HL-60 (cell line): ENCODE data around the gene MRPL17.

Experiments used
- DNase-seq, 2 experiments: peaks; one replicate each; pipeline ENCODE4 v3.0.0-alpha.2; 2010 to 2020; ENCODE audit warnings: low read depth in 1 of 2, low spot score in 1 of 2
- H3K27ac ChIP-seq: fragments of 250-450 bp; sonication (Bioruptor Pico); replicated peaks from 2 replicates; pipeline ENCODE4 v1.5.1; 2020; ENCODE audit warnings: mild to moderate bottlenecking, moderate library complexity
- H3K27me3 ChIP-seq: fragments of 250-450 bp; sonication (Bioruptor Pico); 2 replicates; pipeline ENCODE4 v1.5.1; 2021; ENCODE audit warnings: mild to moderate bottlenecking, moderate library complexity; ENCODE audit not compliant: insufficient read depth, poor library complexity, severe bottlenecking
- H3K4me3 ChIP-seq: replicated peaks from 2 replicates; pipeline ENCODE4 v1.5.1; 2011; ENCODE audit warnings: mild to moderate bottlenecking, control low read depth, low read length; ENCODE audit not compliant: insufficient read depth
- GABPA ChIP-seq: IDR thresholded peaks from 2 replicates; pipeline ENCODE4 v1.6.1; 2012; ENCODE audit warnings: low read depth
- POLR2AphosphoS5 ChIP-seq: IDR thresholded peaks from 2 replicates; pipeline ENCODE4 v1.6.1; 2012; ENCODE audit warnings: low read depth
- SPI1 ChIP-seq: IDR thresholded peaks from 2 replicates; pipeline ENCODE4 v1.6.1; 2012; ENCODE audit warnings: low read depth, mild to moderate bottlenecking, borderline replicate concordance
- TF ChIP-seq, protein P1 (sequence below): IDR thresholded peaks from one replicate; pipeline ENCODE4 v1.5.1; 2011; ENCODE audit warnings: low read length, control low read depth, inconsistent platforms; ENCODE audit not compliant: insufficient read depth
- TF ChIP-seq, protein P2 (sequence below): IDR thresholded peaks from 2 replicates; pipeline ENCODE4 v1.6.1; 2012; ENCODE audit warnings: low read depth; ENCODE audit not compliant: insufficient replicate concordance

MRPL17 gene

DNA sequence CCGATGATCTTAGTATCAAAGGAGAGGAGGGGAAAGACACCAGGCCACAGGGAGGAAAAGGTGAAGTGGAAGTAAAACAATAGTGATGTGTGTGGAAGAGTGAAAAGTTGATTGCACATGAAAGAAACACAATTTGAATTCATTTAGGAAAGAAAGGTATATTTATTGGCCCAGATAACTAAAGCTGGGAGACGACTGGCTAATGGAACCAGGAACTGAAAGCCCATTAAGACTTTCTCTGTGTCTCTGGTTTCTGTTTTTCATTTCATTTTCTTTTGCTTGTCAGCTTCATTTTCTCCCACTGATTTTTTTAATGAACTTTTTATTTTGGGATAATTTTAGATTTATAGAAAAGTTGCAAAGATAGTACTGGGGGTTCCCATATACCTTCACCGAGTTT lies 22.4 kb downstream of the MRPL17 start:
- Histone ChIP-seq H3K27me3 (peaks cover 8% of the 10 kb centered on the region), H3K27ac (no peak overlapping the region), H3K4me3 (no peak overlapping the region)
- TF ChIP-seq SPI1 (no peak), POLR2AphosphoS5 (no peak), GABPA (no peak)
- TF ChIP-seq, protein P1, sequence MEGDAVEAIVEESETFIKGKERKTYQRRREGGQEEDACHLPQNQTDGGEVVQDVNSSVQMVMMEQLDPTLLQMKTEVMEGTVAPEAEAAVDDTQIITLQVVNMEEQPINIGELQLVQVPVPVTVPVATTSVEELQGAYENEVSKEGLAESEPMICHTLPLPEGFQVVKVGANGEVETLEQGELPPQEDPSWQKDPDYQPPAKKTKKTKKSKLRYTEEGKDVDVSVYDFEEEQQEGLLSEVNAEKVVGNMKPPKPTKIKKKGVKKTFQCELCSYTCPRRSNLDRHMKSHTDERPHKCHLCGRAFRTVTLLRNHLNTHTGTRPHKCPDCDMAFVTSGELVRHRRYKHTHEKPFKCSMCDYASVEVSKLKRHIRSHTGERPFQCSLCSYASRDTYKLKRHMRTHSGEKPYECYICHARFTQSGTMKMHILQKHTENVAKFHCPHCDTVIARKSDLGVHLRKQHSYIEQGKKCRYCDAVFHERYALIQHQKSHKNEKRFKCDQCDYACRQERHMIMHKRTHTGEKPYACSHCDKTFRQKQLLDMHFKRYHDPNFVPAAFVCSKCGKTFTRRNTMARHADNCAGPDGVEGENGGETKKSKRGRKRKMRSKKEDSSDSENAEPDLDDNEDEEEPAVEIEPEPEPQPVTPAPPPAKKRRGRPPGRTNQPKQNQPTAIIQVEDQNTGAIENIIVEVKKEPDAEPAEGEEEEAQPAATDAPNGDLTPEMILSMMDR, result no peak
- TF ChIP-seq, protein P2, sequence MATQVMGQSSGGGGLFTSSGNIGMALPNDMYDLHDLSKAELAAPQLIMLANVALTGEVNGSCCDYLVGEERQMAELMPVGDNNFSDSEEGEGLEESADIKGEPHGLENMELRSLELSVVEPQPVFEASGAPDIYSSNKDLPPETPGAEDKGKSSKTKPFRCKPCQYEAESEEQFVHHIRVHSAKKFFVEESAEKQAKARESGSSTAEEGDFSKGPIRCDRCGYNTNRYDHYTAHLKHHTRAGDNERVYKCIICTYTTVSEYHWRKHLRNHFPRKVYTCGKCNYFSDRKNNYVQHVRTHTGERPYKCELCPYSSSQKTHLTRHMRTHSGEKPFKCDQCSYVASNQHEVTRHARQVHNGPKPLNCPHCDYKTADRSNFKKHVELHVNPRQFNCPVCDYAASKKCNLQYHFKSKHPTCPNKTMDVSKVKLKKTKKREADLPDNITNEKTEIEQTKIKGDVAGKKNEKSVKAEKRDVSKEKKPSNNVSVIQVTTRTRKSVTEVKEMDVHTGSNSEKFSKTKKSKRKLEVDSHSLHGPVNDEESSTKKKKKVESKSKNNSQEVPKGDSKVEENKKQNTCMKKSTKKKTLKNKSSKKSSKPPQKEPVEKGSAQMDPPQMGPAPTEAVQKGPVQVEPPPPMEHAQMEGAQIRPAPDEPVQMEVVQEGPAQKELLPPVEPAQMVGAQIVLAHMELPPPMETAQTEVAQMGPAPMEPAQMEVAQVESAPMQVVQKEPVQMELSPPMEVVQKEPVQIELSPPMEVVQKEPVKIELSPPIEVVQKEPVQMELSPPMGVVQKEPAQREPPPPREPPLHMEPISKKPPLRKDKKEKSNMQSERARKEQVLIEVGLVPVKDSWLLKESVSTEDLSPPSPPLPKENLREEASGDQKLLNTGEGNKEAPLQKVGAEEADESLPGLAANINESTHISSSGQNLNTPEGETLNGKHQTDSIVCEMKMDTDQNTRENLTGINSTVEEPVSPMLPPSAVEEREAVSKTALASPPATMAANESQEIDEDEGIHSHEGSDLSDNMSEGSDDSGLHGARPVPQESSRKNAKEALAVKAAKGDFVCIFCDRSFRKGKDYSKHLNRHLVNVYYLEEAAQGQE, result no peak
- DNase-seq, result no peak

DNA sequence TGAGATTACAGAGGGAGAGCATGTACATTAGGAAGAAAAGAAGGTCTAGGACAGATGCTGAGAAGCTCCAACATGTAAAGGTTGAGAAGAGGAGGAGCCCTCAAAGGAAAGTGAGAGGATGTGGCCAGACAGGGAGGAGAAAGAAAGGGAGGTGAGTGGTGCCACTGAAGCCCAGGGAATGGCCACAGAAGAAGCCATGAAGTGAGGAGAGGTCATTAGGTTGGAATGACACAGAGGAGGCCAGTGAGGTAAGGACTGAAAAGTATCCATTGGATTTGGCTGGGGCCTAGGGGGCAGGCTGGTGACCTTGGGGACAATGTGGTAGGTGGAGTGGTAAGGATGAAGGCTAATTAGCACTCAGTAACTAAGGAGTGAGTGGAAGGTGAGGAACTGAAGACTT lies 24.5 kb downstream of the MRPL17 start:
- DNase-seq, result no peak
- no peak overlapping the region for H3K27ac ChIP-seq
- peaks cover 13% of the 10 kb centered on the region for H3K27me3 ChIP-seq
- TF ChIP-seq SPI1 (no peak), POLR2AphosphoS5 (no peak), GABPA (no peak)
- TF ChIP-seq, protein P2, result no peak
- TF ChIP-seq, protein P1, result no peak
- no peak overlapping the region for H3K4me3 ChIP-seq

DNA sequence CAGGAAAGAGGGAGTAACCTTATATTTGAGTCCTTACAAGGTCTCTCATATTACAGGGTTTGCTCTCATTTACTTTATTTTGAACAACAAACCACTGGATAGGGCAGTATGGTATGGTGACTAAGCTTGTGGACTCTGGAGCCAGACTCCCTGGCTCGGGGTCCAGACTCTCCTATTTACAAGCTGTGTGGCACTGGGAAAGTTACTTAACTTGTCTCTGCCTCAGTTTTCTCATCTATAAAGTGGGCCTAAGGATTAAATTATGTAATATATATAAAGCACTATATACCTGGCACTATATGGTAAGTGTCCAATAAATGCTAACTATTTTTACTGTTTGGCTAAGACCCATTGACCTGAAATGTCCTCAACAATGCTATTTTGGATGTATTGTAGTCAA lies 25.8 kb downstream of the MRPL17 start:
- peaks cover 13% of the 10 kb centered on the region for H3K27me3 ChIP-seq
- DNase-seq, result no peak
- no peak overlapping the region for H3K4me3 ChIP-seq
- no peak for TF ChIP-seq GABPA
- no peak for TF ChIP-seq POLR2AphosphoS5
- TF ChIP-seq SPI1, result no peak
- TF ChIP-seq, protein P2, result no peak
- TF ChIP-seq, protein P1, result no peak
- H3K27ac ChIP-seq, result no peak overlapping the region
